GM13976 (cell line): ENCODE results near the gene APOC3.

Experiments
- DNase-seq: peaks from one replicate; pipeline ENCODE4 v3.0.0; 2012; ENCODE audit warnings: low spot score
- CTCF ChIP-seq: IDR thresholded peaks from 2 replicates; pipeline ENCODE4 v1.5.1; 2012; ENCODE audit warnings: borderline replicate concordance, mild to moderate bottlenecking; ENCODE audit not compliant: insufficient read depth; ENCODE audit errors: extremely low read depth, missing control alignments, control extremely low read depth
- in situ Hi-C: fragments of 300-500 bp; cut with MboI; formaldehyde crosslinking; loops from one replicate; pipeline ENCODE4 v1.12.0; 2022; ENCODE audit warnings: low sequenced_read_pairs, mixed read lengths, inconsistent platforms; ENCODE audit not compliant: unreplicated experiment

APOC3 gene

GRCh38 chr11:116838321-116839084, 8.8 kb downstream of the APOC3 start:
- in situ Hi-C loops, result no loop called here
- TF ChIP-seq CTCF, result no peak
- no peak for DNase-seq

- DNase-seq, result no peak
- no peak for TF ChIP-seq CTCF
- in situ Hi-C loops, result no loop called here
Measured at GRCh38 chr11:116840224-116840745, 10.6 kb downstream of the APOC3 start.

GRCh38 chr11:116840746-116841296, 11.1 kb downstream of the APOC3 start:
- no peak for DNase-seq
- in situ Hi-C loops, result no loop called here
- no peak for TF ChIP-seq CTCF

GRCh38 chr11:116842117-116842516, 12.4 kb downstream of the APOC3 start:
- DNase-seq, result no peak
- in situ Hi-C loops, result no loop called here

GRCh38 chr11:116842909-116843308, 13.2 kb downstream of the APOC3 start:
- DNase-seq, result no peak
- in situ Hi-C loops, result no loop called here
- TF ChIP-seq CTCF, result no peak

More at GRCh38 chr11:116842117-116842516, 12.4 kb downstream of the APOC3 start:
- TF ChIP-seq CTCF, result no peak

- no peak for DNase-seq
- in situ Hi-C loops, result no loop called here
Measured at GRCh38 chr11:116843661-116844060, 14.0 kb downstream of the APOC3 start.

More at GRCh38 chr11:116843661-116844060, 14.0 kb downstream of the APOC3 start:
- no peak for TF ChIP-seq CTCF
